Stimulated activated naive CD8-positive, alpha-beta T cell treated with anti-CD3 and anti-CD28 coated beads, Interleukin-15, Interleukin-2, amounts not matched to agents 100 ng/mL and 50 ng/mL, for 24 hours (primary cell): ENCODE measurements around the gene ERI3.

Experiments used
- H3K27ac Mint-ChIP-seq: one replicate; pipeline ENCODE4 v1.8.0; 2021; ENCODE audit warnings: mild to moderate bottlenecking, mixed read lengths
- H3K27me3 Mint-ChIP-seq: one replicate; pipeline ENCODE4 v1.8.0; 2021; ENCODE audit warnings: mixed read lengths
- H3K36me3 Mint-ChIP-seq: one replicate; pipeline ENCODE4 v1.8.0; 2021; ENCODE audit warnings: low read depth, mixed read lengths
- H3K4me1 Mint-ChIP-seq: one replicate; pipeline ENCODE4 v1.8.0; 2021; ENCODE audit warnings: low read depth, mixed read lengths
- H3K4me3 Mint-ChIP-seq: one replicate; pipeline ENCODE4 v1.8.0; 2021; ENCODE audit warnings: mild to moderate bottlenecking, mixed read lengths
- H3K9me3 Mint-ChIP-seq: one replicate; pipeline ENCODE4 v1.8.0; 2021; ENCODE audit warnings: mixed read lengths

Gene ERI3

GRCh38 chr1:44290250-44291094, 64.6 kb downstream of the ERI3 start:
- Mint-ChIP-seq H3K4me1 (no peaks in the 10 kb centered on the region), H3K27ac (no peak overlapping the region), H3K27me3 (no peaks in the 10 kb centered on the region), H3K36me3 (peaks cover 44% of the 10 kb centered on the region), H3K9me3 (no peaks in the 10 kb centered on the region), H3K4me3 (no peak overlapping the region)

GRCh38 chr1:44289530-44289929, 65.5 kb downstream of the ERI3 start:
- Mint-ChIP-seq H3K9me3 (no peaks in the 10 kb centered on the region), H3K4me3 (no peak overlapping the region), H3K4me1 (no peaks in the 10 kb centered on the region), H3K27me3 (no peaks in the 10 kb centered on the region), H3K27ac (no peak overlapping the region), H3K36me3 (peaks cover 44% of the 10 kb centered on the region)

DNA sequence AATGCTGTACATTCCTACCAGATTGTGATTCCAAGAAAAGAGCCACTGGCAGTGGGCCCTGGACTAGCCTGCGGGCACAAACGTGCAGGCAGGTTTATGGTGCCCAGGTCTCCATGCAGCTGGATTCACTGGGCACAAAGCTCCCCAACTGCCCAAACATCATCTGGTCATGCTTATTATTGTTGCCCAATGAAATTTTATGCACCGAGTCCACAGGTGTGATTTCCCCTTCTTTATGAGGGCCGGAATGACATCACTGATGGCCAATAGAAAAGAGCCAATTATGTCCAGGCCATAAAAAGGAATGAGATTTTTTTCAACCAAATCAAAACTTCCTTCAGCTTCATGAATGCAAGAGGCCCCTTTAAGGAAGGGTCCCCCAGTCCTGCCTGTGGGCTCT, 66.2 kb downstream of the ERI3 start:
- no peak overlapping the region for H3K4me3 Mint-ChIP-seq
- H3K4me1 Mint-ChIP-seq: no peaks in the 10 kb centered on the region
- H3K9me3 Mint-ChIP-seq: no peaks in the 10 kb centered on the region
- no peaks in the 10 kb centered on the region for H3K27me3 Mint-ChIP-seq
- H3K36me3 Mint-ChIP-seq: peaks cover 49% of the 10 kb centered on the region
- H3K27ac Mint-ChIP-seq: no peak overlapping the region

- Mint-ChIP-seq H3K4me1 (no peaks in the 10 kb centered on the region), H3K27ac (no peak overlapping the region), H3K36me3 (peaks cover 51% of the 10 kb centered on the region), H3K27me3 (no peaks in the 10 kb centered on the region), H3K4me3 (no peak overlapping the region), H3K9me3 (no peaks in the 10 kb centered on the region)
Measured at GRCh38 chr1:44284184-44284583, 70.9 kb downstream of the ERI3 start.

DNA sequence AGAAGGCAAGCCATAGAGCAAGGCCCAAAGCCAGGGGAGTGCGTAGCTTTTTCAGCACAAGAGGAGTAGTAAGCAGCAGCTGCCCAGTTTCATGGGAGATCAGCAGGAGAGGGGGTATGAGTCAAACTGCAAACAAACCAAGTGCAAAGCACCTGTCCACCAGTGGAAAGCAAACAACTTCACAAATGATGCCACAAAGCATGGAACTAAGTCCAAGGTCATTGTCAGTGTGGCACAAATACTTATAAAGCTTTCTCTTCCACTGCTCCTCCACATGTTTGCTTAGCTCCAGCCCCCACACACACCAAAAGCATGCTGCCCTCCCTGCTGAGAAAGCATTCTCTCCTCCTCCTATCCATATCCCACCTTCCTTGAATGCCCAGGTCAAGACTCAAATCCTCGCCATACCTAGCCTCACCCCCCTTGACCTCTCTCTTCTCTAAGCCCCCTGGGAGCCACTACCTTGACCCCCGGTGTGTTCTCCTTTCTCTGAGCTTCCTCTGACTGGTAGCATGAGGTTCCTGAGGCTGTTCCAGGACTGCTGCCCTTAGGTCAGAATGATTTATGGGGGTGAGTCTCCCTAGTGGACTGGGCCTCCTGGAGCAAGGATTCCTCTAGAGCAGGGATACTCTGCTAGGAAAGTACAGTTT, 71.4 kb downstream of the ERI3 start:
- Mint-ChIP-seq H3K27me3 (no peaks in the 10 kb centered on the region), H3K27ac (no peak overlapping the region), H3K4me3 (no peak overlapping the region), H3K36me3 (peaks cover 51% of the 10 kb centered on the region), H3K9me3 (no peaks in the 10 kb centered on the region), H3K4me1 (no peaks in the 10 kb centered on the region)

GRCh38 chr1:44282704-44283426, 72.2 kb downstream of the ERI3 start:
- H3K9me3 Mint-ChIP-seq: no peaks in the 10 kb centered on the region
- H3K4me1 Mint-ChIP-seq: no peaks in the 10 kb centered on the region
- no peaks in the 10 kb centered on the region for H3K27me3 Mint-ChIP-seq
- no peak overlapping the region for H3K4me3 Mint-ChIP-seq
- peaks cover 44% of the 10 kb centered on the region for H3K36me3 Mint-ChIP-seq
- H3K27ac Mint-ChIP-seq: no peak overlapping the region

GRCh38 chr1:44281962-44282703, 72.9 kb downstream of the ERI3 start:
- Mint-ChIP-seq H3K36me3 (peaks cover 43% of the 10 kb centered on the region), H3K4me1 (no peaks in the 10 kb centered on the region), H3K9me3 (no peaks in the 10 kb centered on the region), H3K4me3 (no peak overlapping the region), H3K27me3 (no peaks in the 10 kb centered on the region), H3K27ac (no peak overlapping the region)

GRCh38 chr1:44276901-44277300, 78.2 kb downstream of the ERI3 start:
- no peak overlapping the region for H3K4me3 Mint-ChIP-seq
- no peaks in the 10 kb centered on the region for H3K4me1 Mint-ChIP-seq
- no peaks in the 10 kb centered on the region for H3K27me3 Mint-ChIP-seq
- no peak overlapping the region for H3K27ac Mint-ChIP-seq
- peaks cover 14% of the 10 kb centered on the region for H3K36me3 Mint-ChIP-seq
- no peaks in the 10 kb centered on the region for H3K9me3 Mint-ChIP-seq

DNA sequence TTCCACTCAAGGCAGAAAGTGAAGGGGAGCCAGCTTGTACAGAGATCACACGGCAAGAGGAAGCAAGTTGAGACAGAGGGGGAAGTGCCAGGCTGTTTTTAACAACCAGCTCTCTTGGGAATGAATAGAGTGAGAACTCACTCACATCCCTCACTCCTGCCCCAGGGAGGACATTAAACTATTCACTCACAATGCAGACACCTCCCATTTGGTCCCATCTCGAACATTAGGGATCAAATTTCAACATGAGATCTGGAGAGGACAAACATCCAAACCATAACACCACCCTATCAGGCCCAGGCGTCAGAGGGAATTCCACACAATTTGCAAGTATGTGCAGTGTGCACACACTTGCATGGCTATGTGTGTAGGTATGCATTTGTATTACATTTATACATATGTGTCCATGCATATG, 79.1 kb downstream of the ERI3 start:
- Mint-ChIP-seq H3K4me3 (no peak overlapping the region), H3K4me1 (no peaks in the 10 kb centered on the region), H3K27ac (no peak overlapping the region), H3K36me3 (peaks cover 17% of the 10 kb centered on the region), H3K27me3 (no peaks in the 10 kb centered on the region), H3K9me3 (no peaks in the 10 kb centered on the region)

- Mint-ChIP-seq H3K9me3 (no peaks in the 10 kb centered on the region), H3K27ac (no peak overlapping the region), H3K4me3 (no peak overlapping the region), H3K36me3 (peaks cover 14% of the 10 kb centered on the region), H3K4me1 (no peaks in the 10 kb centered on the region), H3K27me3 (no peaks in the 10 kb centered on the region)
Measured at GRCh38 chr1:44275296-44275962, 79.6 kb downstream of the ERI3 start.

DNA sequence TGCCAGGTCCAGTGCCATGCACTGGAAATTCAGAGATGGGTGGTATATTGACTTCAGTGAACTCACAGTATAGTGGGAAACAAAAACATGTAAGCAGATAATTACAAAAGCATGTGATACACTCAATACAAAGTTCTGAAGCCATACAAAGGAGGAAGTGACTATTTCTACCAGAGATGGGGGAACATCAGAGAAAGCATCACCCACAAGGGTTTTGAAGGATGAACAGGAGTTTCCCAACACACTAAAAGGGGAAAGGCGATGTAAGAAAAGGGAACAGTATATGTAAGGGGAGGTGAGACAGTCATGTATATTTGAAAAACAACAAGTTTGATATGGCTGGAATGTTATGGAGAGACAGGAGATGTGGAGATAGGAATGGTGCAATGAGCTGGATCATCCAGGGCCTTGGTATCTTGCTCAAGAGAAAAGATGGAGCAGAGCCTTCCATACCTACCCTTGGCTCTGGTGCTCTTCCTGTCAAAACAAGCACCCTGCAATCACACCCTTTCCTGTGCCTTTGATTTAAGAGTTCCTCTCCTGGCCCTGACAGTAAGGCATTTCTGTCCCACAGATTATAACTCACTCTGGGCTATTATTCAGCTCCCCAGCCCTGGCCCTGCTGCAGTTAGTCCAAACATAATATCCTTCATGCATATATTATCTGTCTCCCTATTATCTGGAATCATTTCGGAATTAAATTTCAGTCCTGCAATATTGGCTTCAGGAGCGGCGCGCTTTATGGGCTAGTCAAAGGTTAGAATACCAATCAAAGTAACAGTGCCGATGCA, 81.3 kb downstream of the ERI3 start:
- Mint-ChIP-seq H3K27ac (no peak overlapping the region), H3K27me3 (no peaks in the 10 kb centered on the region), H3K9me3 (no peaks in the 10 kb centered on the region), H3K4me1 (peaks cover 9% of the 10 kb centered on the region), H3K36me3 (peaks cover 9% of the 10 kb centered on the region), H3K4me3 (no peak overlapping the region)

- Mint-ChIP-seq H3K4me3 (no peak overlapping the region), H3K36me3 (peaks cover 9% of the 10 kb centered on the region), H3K27ac (no peak overlapping the region), H3K4me1 (peaks cover 9% of the 10 kb centered on the region), H3K27me3 (no peaks in the 10 kb centered on the region), H3K9me3 (no peaks in the 10 kb centered on the region)
Measured at GRCh38 chr1:44272992-44273391, 82.1 kb downstream of the ERI3 start.

GRCh38 chr1:44271646-44272045, 83.4 kb downstream of the ERI3 start:
- Mint-ChIP-seq H3K4me1 (peaks cover 9% of the 10 kb centered on the region), H3K4me3 (no peak overlapping the region), H3K36me3 (peaks cover 9% of the 10 kb centered on the region), H3K27me3 (no peaks in the 10 kb centered on the region), H3K27ac (no peak overlapping the region), H3K9me3 (no peaks in the 10 kb centered on the region)
